Esophagus squamous epithelium (tissue), 5 donors: ENCODE data around the gene MYO1C. TPM values are rescaled to one million over a fixed set of nuclear protein-coding genes. Genes with fewer than 3 reads are reported as not detected.
A peak's percentile ranks its signal among the peaks of the same experiment; 100 is the strongest.

Experiments used
- DNase-seq: peaks from one replicate; lab custom pipeline; 2025; lab: John Stamatoyannopoulos, UW
- H3K27ac ChIP-seq, 4 donors: fragments of 200-600 bp; sonication (generic); one replicate each; pipeline ENCODE4 v1.5.1; 2016 to 2019; ENCODE audit warnings: mild to moderate bottlenecking in 1 of 4
- H3K27me3 ChIP-seq, 4 donors: fragments of 200-600 bp; sonication (generic); 1 replicate in 3 of 4; 2 replicates in 1 of 4; pipeline versions ENCODE4 v1.5.1 to v1.6.0; 2017 to 2021; ENCODE audit warnings: antibody characterized with exemption in 1 of 4
- H3K36me3 ChIP-seq, 3 donors: fragments of 200-600 bp; sonication (generic); one replicate each; pipeline ENCODE4 v1.5.1; 2016 to 2019
- H3K4me1 ChIP-seq, 3 donors: fragments of 200-600 bp; sonication (generic); one replicate each; pipeline ENCODE4 v1.5.1; 2017 to 2019
- H3K4me3 ChIP-seq, 4 donors: fragments of 200-600 bp; sonication (generic); 1 replicate in 3 of 4; 2 replicates in 1 of 4; pipeline ENCODE4 v1.5.1; 2016 to 2019; ENCODE audit warnings: mild to moderate bottlenecking in 2 of 4, moderate library complexity in 1 of 4
- H3K9me3 ChIP-seq, 3 donors: fragments of 200-600 bp; sonication (generic); one replicate each; pipeline ENCODE4 v1.5.1; 2016 to 2019
- CTCF ChIP-seq, 6 experiments: fragments of 450-650 bp in 4 of 6; fragments of 200-600 bp in 2 of 6; sonication (generic) in 2 of 6; IDR thresholded peaks; one replicate each; pipeline ENCODE4 v1.5.1; 2016 to 2019; ENCODE audit warnings: antibody characterized with exemption in 6 of 6, mild to moderate bottlenecking in 4 of 6, moderate library complexity in 4 of 6
- POLR2A ChIP-seq, 4 donors: fragments of 450-650 bp; IDR thresholded peaks; one replicate each; pipeline ENCODE4 v1.6.1; 2017; ENCODE audit warnings: antibody characterized with exemption in 4 of 4, mild to moderate bottlenecking in 4 of 4, moderate library complexity in 3 of 4
- WGBS, 2 donors: methylation state at CpG; one replicate each; pipeline ENCODE4 v1.1.5; 2018; 5-methylcytosine and 5-hydroxymethylcytosine counted together
- intact Hi-C: fragments of 100-400 bp; cut with DNase I; formaldehyde crosslinking; loops from one replicate; pipeline ENCODE4 v1.15.0; 2022
- total RNA-seq, 4 donors: library from RNA; depleted of rRNA; stranded (reverse); fragments of >200 nt; gene quantifications; one replicate each; pipeline ENCODE4 v1.1.0, GENCODE V29; 2016
- donor health status: DM: yes; HTN: yes; CAD: no.

The MYO1C gene, protein sequence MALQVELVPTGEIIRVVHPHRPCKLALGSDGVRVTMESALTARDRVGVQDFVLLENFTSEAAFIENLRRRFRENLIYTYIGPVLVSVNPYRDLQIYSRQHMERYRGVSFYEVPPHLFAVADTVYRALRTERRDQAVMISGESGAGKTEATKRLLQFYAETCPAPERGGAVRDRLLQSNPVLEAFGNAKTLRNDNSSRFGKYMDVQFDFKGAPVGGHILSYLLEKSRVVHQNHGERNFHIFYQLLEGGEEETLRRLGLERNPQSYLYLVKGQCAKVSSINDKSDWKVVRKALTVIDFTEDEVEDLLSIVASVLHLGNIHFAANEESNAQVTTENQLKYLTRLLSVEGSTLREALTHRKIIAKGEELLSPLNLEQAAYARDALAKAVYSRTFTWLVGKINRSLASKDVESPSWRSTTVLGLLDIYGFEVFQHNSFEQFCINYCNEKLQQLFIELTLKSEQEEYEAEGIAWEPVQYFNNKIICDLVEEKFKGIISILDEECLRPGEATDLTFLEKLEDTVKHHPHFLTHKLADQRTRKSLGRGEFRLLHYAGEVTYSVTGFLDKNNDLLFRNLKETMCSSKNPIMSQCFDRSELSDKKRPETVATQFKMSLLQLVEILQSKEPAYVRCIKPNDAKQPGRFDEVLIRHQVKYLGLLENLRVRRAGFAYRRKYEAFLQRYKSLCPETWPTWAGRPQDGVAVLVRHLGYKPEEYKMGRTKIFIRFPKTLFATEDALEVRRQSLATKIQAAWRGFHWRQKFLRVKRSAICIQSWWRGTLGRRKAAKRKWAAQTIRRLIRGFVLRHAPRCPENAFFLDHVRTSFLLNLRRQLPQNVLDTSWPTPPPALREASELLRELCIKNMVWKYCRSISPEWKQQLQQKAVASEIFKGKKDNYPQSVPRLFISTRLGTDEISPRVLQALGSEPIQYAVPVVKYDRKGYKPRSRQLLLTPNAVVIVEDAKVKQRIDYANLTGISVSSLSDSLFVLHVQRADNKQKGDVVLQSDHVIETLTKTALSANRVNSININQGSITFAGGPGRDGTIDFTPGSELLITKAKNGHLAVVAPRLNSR
- 10 to 100 TPM; 62.0 to 80.5 (median 64.2) TPM for total RNA-seq

- H3K4me1 ChIP-seq: peaks cover 39 to 83% (median 57%) of the 10 kb centered on the region in 3 donors
- H3K36me3 ChIP-seq: peaks cover 0 to 30% (median 8%) of the 10 kb centered on the region in 3 donors
- no peaks in the 10 kb centered on the region for H3K27me3 ChIP-seq
- peak within 1 kb of the TSS; percentile 84 to 98 (median 97) for H3K27ac ChIP-seq
- TF ChIP-seq CTCF (IDR thresholded peaks at IDR 0.05): no peak
- TF ChIP-seq POLR2A (IDR thresholded peaks at IDR 0.05): no peak
- DNase-seq: no peak
- 60 to 79% methylated on average over 4 to 6 of the region's 35 CpGs for WGBS, 2 donors
- no peaks in the 10 kb centered on the region for H3K9me3 ChIP-seq
- intact Hi-C loops: no loop called here
- peak within 1 kb of the TSS; percentile 63 to 91 (median 74) for H3K4me3 ChIP-seq
These were observed at the start of gene MYO1C for GRCh38 chr17:1492249-1493206. MYO1C (minus strand) TSS chr17:1492686; CDS start chr17:1492487, 199 bp downstream.

DNA sequence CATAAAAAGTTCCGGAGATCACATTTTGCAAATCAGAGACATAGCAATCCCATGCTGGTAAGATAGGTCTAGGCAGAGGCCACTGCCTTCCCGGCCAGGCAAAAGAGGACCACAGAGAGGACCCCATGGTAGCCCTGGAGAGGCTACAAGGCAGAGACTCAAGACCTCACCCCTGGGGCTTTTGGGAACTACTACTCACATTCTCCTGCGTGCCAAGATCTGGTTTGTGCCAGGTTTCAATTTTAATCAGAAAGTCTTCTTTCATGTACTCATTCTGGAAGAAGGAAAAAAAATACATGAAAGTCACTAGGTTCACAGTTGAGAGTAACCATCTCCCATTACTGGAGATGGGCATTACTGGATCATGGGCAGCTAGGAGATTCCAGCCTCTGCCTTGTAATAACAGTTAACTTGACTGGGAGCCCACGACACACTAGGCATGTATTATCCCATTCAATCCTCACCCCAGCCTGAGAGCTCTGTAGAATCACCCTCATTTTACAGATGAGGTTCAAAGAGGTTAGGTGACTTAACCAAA is 49.0 kb upstream of the MYO1C start:
- no peak for TF ChIP-seq CTCF (IDR thresholded peaks at IDR 0.05)
- no peak for TF ChIP-seq POLR2A (IDR thresholded peaks at IDR 0.05)
- 84 to 93% methylated on average over 4 of the region's 4 CpGs for WGBS, 2 donors
- H3K27ac ChIP-seq: no peak overlapping the region
- H3K4me3 ChIP-seq: no peak overlapping the region
- no peak for DNase-seq
- intact Hi-C loops: no loop called here
- H3K27me3 ChIP-seq: no peaks in the 10 kb centered on the region
- peaks cover 0 to 20% (median 12%) of the 10 kb centered on the region in 3 donors for H3K4me1 ChIP-seq
- H3K36me3 ChIP-seq: peaks cover 16 to 98% (median 53%) of the 10 kb centered on the region in 3 donors
- H3K9me3 ChIP-seq: no peaks in the 10 kb centered on the region

GRCh38 chr17:1539811-1540210 is 47.3 kb upstream of the MYO1C start:
- intact Hi-C loops: no loop called here

More at GRCh38 chr17:1539811-1540210, 47.3 kb upstream of the MYO1C start:
- Histone ChIP-seq H3K4me1 (peaks cover 0 to 5% (median 0%) of the 10 kb centered on the region in 3 donors), H3K27ac (no peak overlapping the region), H3K9me3 (no peaks in the 10 kb centered on the region), H3K4me3 (no peak overlapping the region), H3K27me3 (no peaks in the 10 kb centered on the region), H3K36me3 (peaks cover 21 to 100% (median 56%) of the 10 kb centered on the region in 3 donors)
- TF ChIP-seq POLR2A (IDR thresholded peaks at IDR 0.05) (no peak), CTCF (IDR thresholded peaks at IDR 0.05) (no peak)
- DNase-seq: no peak
- WGBS, 2 donors: 89 to 92% methylated on average over 15 of the region's 15 CpGs
